Subcutaneous adipose tissue (tissue), 4 donors: ENCODE measurements around the gene CEMIP. TPM values are rescaled to one million over a fixed set of nuclear protein-coding genes. Genes with fewer than 3 reads are reported as not detected.

Experiments
- CTCF ChIP-seq: fragments of 450-650 bp; IDR thresholded peaks from one replicate; pipeline ENCODE4 v1.5.1; 2016; ENCODE audit warnings: low read depth, mild to moderate bottlenecking, control low read depth, antibody characterized with exemption, moderate library complexity
- total RNA-seq, 4 donors: library from RNA; depleted of rRNA; stranded (reverse); fragments of >200 nt; gene quantifications; one replicate each; pipeline ENCODE4 v1.1.0, GENCODE V29; 2016

Gene CEMIP
- total RNA-seq, 4 donors from 2014 or later = 0.17 TPM; not detected in 3

- no peak for TF ChIP-seq CTCF
These were observed 43.1 kb downstream of the CEMIP start for GRCh38 chr15:80822256-80822655.

- TF ChIP-seq CTCF = no peak
These were observed 43.5 kb downstream of the CEMIP start for GRCh38 chr15:80822676-80823075.

GRCh38 chr15:80823120-80823519 is 44.0 kb downstream of the CEMIP start:
- no peak for TF ChIP-seq CTCF

- no peak for TF ChIP-seq CTCF
These were observed 44.8 kb downstream of the CEMIP start for GRCh38 chr15:80823995-80824394.

- no peak for TF ChIP-seq CTCF
These were observed 46.3 kb downstream of the CEMIP start for GRCh38 chr15:80825361-80826030.

GRCh38 chr15:80828796-80829195 is 49.6 kb downstream of the CEMIP start:
- no peak for TF ChIP-seq CTCF

GRCh38 chr15:80830677-80831076 is 51.5 kb downstream of the CEMIP start:
- no peak for TF ChIP-seq CTCF
